GM19193 (cell line): Measurements from ENCODE around the gene PKP4.

Source experiments
- POLR2A ChIP-seq: IDR thresholded peaks from 4 replicates; pipeline ENCODE4 v1.6.1; 2011; ENCODE audit not compliant: insufficient read depth, insufficient read length; ENCODE audit errors: extremely low read depth

Gene PKP4

GRCh38 chr2:158676696-158677095, 219.9 kb downstream of the PKP4 start:
- no peak for TF ChIP-seq POLR2A

DNA sequence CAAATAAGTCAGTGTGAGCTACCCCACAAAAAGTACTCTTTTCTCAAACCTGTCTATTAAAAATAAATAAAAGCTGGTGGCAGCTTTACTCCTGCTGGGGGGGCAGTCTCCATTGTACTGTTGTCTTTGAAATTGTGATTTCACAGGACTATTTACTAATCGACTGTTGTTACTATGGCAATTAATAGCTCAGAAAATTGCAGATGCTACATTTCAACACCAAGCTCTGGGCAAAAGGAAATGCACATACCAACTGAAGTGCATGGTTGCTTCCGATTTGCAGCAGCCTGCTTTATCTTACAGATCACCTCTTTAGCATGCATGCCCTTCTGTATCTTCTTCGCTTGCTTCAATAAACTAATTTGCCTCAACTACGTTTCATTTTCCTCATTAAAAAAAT, 220.8 kb downstream of the PKP4 start:
- no peak for TF ChIP-seq POLR2A

DNA sequence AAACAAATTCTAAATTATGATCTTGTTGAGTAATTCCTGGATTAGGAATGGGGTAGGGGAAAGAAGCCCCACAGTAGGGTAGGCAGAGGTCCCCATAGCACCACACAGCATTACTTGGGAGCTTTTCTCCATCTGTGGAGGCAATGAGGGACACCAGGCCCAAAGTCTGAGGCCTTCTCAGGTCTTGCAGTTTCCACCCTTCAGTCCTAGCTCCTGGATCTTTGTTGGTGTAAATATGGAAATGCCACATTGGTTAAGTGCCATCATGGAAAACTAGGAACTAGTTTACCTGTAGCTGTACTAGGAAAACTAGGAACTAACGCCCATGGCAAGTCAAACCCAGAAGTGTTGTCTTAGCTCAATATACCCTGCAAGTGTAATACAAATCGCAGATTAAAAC, 225.1 kb downstream of the PKP4 start:
- TF ChIP-seq POLR2A, result no peak

DNA sequence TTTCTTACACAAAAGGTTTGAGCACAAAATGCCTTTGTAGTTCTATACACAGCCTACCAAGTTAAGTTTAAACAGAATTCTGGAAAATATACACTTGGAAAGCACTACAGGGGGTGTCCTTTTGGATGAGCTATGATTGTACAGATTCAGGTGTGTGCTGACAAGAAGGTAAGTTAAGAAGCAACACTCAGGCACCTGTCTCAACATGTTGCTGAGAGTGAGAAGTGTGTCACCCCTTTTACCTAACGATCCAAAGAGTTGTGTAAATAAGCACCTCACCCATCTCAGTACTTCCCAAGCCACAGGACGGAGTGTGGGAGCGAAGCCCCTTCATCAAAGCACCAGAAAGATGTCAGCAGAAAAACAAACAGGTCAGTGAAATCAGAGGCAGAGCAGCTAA, 228.9 kb downstream of the PKP4 start:
- no peak for TF ChIP-seq POLR2A

- no peak for TF ChIP-seq POLR2A
Measured at GRCh38 chr2:158686210-158686691, 229.5 kb downstream of the PKP4 start.

DNA sequence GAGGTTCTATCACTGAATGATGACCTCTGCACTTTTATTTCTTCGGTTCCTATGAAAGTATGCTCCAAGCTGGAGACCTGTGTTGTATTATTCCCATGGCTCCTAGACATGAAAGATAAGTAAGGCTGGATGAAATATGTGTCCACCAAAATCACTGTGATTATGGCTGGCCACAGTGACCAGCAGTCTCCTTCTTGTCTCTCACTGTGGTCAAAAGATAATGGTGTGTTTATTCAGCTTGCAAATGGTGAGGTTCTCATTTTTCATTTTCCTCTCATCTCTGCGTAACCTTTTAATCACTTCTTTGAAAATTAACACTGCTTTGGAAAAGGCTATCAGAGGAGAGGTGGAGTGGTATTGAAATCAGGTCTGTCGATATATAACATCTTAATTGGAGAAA, 230.6 kb downstream of the PKP4 start:
- no peak for TF ChIP-seq POLR2A

GRCh38 chr2:158688721-158689120, 232.0 kb downstream of the PKP4 start:
- no peak for TF ChIP-seq POLR2A

DNA sequence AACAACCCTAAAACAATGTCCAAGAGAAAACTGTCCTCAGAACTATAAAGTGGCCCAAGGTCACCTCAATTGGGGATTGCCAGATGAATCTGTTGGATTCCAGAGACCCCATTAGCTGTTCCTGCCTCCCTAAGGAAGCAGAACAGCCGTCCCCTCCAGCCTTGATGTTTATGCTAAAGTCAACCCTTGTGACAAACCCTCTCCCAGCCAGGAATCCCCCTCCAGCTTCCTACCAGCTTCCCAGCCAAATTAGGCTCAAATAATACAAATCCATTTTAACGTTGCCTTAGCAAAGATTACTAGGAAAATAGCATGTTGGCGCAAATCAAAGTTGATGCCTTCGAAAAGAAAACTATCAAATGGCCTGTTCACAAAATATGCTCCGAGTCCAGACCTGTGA, 232.6 kb downstream of the PKP4 start:
- TF ChIP-seq POLR2A, result no peak

DNA sequence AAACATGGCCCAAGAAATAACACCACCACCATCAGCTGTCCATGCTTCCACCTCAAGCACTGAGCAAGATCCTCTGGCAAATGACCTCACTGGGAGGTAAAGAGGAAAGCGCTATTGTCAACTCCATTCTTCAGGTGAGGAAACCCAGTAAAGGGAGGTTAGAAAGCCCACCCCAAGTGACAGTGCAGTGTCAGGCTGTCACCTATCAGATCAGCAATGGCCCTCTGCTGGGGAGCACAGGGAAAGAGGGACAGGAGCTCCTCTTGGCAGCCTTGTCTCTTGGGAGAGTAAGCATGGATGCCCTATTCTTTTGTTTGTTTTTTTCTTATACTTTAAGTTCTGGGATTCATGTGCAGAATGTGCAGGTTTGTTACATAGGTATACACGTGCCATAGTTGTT, 234.1 kb downstream of the PKP4 start:
- no peak for TF ChIP-seq POLR2A

DNA sequence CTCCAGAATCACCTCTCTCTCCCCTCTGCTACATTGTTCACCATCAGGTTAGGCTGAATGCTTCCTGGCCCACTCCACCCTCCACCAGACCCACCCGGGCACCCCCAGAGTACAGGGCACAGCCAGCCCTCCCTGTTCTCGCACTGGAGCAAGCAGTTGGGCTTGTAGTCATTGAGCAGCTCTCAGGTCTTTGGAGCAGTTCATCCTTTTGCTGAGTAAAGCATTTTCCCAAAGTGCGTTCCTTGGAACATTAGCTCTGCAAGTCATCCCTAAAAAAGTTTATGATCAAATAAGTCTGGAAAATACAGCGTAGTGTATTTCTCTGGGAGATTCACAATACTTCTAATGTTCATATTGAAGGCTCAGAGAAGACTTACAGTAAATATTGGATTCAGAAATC, 234.9 kb downstream of the PKP4 start:
- no peak for TF ChIP-seq POLR2A

DNA sequence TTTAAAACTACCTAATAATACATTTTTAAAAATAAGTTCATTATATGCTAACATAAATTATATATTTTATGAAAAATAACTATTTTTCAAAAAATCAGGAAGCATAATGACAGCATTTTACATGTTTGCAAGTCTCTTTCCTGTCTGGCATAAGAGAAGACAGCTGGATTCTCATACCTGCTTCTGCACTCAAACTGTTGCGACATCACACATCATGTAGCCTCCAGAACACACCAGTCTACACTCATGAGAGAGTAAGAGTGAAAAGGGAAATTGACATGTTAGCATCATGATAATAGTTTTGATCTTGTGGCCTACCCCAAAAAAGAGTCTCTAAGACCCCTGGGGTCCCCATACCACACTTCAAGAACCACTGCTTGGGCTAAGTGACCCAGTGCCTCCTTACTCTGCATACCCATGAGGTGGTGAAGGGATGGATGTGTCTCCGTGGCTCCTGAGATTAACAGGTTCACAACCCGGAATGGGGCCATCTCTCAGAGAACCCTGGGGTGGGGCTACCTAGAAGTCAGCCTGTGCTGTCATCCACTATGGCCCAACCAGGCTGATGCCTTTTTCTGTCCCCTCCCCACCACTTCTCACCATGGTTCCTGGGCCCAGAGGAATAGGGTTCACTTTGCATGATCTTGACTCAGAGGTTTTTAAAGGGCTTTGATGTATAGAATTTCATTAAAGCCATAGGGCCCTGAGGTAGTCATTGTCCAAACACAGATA, 235.8 kb downstream of the PKP4 start:
- no peak for TF ChIP-seq POLR2A

GRCh38 chr2:158693476-158693875, 236.7 kb downstream of the PKP4 start:
- no peak for TF ChIP-seq POLR2A

- no peak for TF ChIP-seq POLR2A
Measured at GRCh38 chr2:158695305-158695704, 238.6 kb downstream of the PKP4 start.

- TF ChIP-seq POLR2A, result no peak
Measured at GRCh38 chr2:158699323-158699722, 242.6 kb downstream of the PKP4 start.

GRCh38 chr2:158701101-158701500, 244.3 kb downstream of the PKP4 start:
- TF ChIP-seq POLR2A, result no peak

- TF ChIP-seq POLR2A, result no peak
Measured at GRCh38 chr2:158702740-158703139, 246.0 kb downstream of the PKP4 start.
